HG02642 (cell line): ENCODE measurements around the gene UBE2O.

ENCODE experiments used
- ATAC-seq: cut with Tn5 transposase; IDR thresholded peaks from one replicate; pipeline ENCODE4 v1.9.1; 2021; ENCODE audit warnings: mild to moderate bottlenecking; ENCODE audit not compliant: unreplicated experiment, poor library complexity

Gene UBE2O

GRCh38 chr17:76444518-76445311 is 8.2 kb downstream of the UBE2O start:
- no peak for ATAC-seq

DNA sequence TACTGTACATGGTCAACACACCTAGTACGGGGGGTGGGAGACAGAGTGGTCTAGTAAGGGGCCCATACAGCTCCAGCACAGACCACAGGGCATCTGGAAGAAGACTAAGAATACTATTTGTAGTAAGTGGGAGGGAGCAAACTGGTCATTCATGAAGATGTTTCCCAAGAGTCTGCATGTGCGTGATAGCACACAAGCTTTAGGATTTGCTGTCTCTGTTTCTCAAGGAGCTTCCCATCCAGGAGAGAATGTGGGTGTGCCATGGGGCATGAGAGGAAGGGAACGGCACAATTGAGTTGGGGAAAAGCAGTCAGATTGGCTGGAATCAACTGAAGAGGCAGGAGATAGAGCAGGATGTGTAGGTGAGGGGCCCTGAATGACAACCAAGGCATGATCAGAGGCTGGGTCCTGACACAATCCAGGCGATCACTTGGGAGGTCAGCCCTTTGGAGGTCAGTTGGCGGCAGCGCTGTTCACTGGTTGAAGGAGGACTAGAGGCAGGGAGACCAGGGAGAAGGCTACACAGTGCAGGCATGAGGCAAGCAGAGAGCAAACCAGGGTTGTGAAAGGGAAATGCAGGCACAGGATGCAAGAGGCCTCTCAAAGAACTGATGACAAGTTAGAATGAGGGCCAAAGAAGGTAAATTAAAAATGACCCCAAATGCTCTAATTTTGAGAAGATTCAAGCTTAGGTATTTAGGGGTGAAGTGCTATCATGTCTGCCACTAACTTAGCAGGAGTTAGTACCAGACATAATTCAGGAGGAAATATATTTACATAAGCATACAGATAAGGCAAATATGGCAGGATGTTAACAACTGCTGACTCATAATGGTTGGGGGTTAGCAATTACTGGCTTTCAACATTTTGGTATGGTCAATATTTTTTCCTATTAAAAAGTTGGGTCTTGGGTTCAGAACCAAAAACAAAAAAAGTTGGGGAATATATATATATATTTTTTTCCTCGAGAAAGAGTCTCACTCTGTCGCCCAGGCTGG is 10.3 kb downstream of the UBE2O start:
- ATAC-seq: no peak

- no peak for ATAC-seq
These were observed 11.1 kb downstream of the UBE2O start for GRCh38 chr17:76441686-76442340.

- no peak for ATAC-seq
These were observed 12.1 kb downstream of the UBE2O start for GRCh38 chr17:76440751-76441362.

DNA sequence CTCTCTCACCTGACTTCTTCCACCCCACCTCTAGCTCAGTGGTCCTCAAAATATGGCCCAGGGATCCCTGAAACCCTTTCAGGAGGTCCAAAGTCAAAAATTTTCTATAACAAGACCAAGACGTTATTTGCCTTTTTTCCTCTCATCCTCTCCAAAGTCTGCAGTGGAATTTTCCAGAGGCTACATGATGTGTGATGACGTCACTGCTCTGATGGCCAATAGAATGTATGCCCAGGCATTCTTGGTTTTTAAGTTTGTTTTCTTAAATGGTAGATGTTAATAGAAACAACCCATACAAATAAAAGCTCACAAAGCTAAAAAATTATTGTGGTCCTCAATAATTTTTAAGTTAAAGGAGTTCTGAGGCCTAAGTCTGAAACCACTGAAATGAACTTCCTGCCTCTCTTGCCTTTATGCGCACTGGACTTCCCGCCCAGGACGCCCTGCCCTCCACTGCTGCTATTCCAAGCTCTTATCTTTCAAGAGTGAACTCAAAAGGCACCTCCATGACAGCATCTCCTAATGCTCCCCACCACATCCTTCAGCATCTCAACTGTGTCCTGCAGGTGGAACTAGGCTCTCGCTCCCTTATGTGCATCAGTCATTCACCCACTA is 13.5 kb downstream of the UBE2O start:
- no peak for ATAC-seq

GRCh38 chr17:76438906-76439305 is 14.0 kb downstream of the UBE2O start:
- no peak for ATAC-seq

- ATAC-seq: no peak
These were observed 15.2 kb downstream of the UBE2O start for GRCh38 chr17:76437467-76438402.

DNA sequence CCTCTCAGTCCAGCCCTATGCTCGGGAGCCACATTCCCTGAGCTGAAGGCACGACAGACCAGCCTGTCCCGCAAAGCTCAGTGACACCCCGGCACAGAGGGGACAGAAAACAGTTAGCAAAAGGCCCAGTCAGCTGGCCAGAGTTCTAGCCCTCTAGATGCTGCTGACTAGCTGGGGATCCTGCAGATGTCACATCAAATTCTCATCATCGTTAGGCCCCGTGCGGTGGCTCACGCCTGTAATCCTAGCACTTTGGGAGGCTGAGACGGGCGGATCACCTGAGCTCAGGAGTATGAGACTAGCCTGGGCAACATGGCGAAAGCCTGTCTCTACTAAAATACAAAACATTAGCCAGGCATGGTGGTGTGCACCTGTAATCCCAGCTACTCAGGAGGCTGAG is 17.2 kb downstream of the UBE2O start:
- no peak for ATAC-seq

DNA sequence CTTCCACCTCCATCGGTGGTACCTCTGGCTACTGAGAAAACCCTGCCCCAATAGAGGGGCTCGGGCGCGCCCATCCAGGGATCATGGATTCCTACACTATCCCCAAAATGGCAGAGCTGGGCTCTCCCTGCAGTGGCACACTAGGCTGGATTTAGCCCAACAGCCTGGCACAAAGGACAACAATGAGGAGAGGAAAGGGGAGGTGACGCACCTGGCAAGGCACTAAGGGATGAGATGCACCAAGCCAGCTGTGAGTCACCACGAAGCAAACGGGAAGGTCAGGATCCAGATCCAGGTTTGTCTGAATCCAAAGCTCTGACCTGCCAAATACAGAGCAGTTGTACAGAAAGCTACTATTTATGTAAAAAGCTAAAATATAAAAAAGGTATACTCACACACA is 18.1 kb downstream of the UBE2O start:
- no peak for ATAC-seq

- no peak for ATAC-seq
These were observed 19.3 kb downstream of the UBE2O start for GRCh38 chr17:76433693-76434092.

GRCh38 chr17:76432712-76433336 is 20.1 kb downstream of the UBE2O start:
- ATAC-seq: no peak

DNA sequence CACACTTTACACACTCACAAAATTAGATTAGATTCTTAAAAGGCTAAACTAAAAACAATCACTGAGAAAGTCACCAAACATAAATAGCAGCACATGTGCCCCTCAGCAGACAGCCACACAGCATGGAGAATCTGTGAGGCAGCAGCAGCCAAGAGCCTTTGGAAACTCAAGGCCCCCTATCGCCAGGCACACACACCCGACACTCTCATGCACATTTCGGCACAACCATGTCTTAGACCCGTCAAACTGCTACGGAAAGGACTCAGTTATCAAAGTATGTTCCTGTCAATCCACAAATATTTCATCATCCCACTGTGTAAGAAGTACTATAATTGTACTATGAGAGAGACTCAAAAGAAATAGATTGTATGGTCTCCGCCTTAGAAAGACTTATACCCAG is 20.9 kb downstream of the UBE2O start:
- no peak for ATAC-seq

- no peak for ATAC-seq
These were observed 21.4 kb downstream of the UBE2O start for GRCh38 chr17:76431509-76431908.

GRCh38 chr17:76428511-76428910 is 24.4 kb downstream of the UBE2O start:
- ATAC-seq: no peak

DNA sequence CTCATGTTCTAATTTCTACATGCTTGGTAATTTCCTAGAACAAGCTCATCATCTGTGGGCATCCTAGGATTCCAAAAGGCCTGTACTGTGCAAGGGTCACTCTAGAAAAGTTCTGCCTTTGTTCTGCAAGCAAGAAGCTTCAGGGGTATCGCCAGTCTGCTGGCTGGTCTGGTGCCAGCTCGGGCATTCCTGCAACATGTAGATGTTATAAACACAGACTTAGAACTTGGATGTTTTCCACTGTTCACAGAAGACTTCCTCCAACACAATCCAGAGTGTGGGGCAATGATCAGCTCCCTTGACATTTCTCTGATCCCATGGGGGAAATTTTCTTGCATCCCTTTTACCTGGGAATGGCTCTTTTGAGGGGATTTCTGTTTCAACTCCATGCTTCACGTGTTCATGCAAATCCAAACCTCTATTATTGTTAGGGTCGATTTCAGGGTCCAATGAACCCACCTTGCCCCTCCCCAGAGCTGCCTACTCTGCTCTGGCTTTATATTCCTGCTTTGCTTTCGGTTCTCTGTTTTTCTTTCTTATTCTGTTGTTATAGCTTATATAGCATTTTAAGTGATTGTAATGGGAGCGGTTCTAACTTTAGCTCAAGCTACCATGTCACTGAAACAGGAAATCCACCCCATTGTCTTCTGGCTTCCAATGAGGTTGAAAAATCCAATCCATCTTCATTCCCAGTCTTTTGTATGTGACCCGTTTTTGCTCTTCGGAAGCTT is 25.3 kb downstream of the UBE2O start:
- no peak for ATAC-seq

DNA sequence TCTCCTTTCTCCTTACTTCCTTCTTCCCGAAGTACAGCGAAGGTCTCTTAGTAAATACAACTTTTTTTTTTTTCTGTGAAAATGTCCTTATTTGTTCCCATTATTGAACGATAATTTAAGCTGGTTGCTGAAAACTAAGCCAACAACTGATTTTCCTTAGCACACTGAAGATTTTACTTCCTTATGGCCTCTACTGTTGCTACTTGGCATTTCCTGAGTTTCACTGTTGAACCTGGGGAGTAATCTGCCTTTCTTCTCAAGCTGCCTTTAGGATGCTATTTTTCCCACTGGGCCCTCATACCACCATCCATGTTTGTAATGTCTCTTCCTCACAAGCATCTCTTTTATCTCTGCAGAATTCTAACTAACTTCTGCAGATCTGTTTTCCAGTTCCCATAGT is 26.1 kb downstream of the UBE2O start:
- no peak for ATAC-seq

DNA sequence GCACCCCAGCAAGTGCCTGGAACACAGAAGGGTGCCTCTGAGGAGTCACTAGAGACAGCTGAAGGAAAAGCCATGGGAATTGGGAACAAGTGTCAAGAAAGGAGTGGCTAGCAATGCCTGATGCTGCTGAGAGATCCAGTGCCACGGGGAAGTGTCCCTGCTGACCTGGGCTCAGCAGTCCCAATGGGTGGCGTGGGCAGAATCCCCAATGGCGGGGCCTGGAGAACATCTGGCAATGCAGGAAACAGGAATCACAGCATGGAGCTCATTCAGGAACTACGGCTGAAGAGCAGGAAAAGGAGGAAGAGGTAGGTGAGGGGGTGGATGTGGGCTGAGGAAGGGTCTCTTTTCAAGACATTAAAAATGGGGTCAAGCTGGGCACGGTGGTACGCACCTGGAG is 30.1 kb downstream of the UBE2O start:
- no peak for ATAC-seq

DNA sequence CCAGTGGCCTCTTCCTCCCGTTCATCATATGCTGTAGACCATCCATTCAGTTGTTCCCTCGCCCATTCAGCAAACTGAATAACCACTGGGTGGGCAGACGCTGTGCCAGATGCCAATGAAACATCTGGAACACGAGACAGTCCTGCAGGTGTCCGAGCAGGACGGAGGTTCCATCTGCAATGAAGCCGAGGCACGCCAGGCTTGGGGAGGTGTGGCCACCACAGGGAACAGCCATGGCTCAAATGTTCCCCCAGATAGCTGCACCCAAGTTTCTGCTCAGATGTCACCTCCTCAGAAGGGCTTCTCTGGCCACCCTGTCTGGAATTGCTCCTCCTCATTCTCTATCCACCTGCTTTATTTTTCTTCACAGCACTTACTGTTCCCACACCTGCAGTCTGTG is 30.5 kb downstream of the UBE2O start:
- ATAC-seq: no peak
